Measurements from ENCODE around the gene KCNK18. TPM values are rescaled to one million over a fixed set of nuclear protein-coding genes. Genes with fewer than 3 reads are reported as not detected.

Gene KCNK18
- total and polyA plus RNA-seq, 9 donors, result not detected

GRCh38 chr10:117163061-117163953, 34.0 kb upstream of the KCNK18 start:
- 3 to 4% (median 3%) methylated on average over 77 to 82 of the region's 82 CpGs for WGBS, 3 donors
- no peak for DNase-seq
- no peak for TF ChIP-seq EP300 (IDR thresholded peaks at IDR 0.05)
- no peak for TF ChIP-seq CTCF (IDR thresholded peaks at IDR 0.05)
- no peak for TF ChIP-seq POLR2A (IDR thresholded peaks at IDR 0.05)
- Histone ChIP-seq H3K4me1 (ENCODE audit: insufficient read depth) (peaks cover 4% of the 10 kb centered on the region), H3K27ac (no peak overlapping the region), H3K9me3 (no peaks in the 10 kb centered on the region), H3K4me3 (no peak overlapping the region), H3K36me3 (no peaks in the 10 kb centered on the region), H3K27me3 (peaks cover 8% of the 10 kb centered on the region)
- intact Hi-C loops (cut with DNase I), result no loop called here

GRCh38 chr10:117163954-117164548, 33.2 kb upstream of the KCNK18 start:
- Histone ChIP-seq H3K4me1 (ENCODE audit: insufficient read depth) (peaks cover 6% of the 10 kb centered on the region), H3K4me3 (no peak overlapping the region), H3K36me3 (no peaks in the 10 kb centered on the region), H3K27ac (no peak overlapping the region), H3K9me3 (no peaks in the 10 kb centered on the region), H3K27me3 (peaks cover 8% of the 10 kb centered on the region)
- intact Hi-C loops (cut with DNase I), result no loop called here
- no peak for TF ChIP-seq CTCF (IDR thresholded peaks at IDR 0.05)
- TF ChIP-seq EP300 (IDR thresholded peaks at IDR 0.05), result no peak
- DNase-seq, result no peak
- 25 to 33% (median 26%) methylated on average over 16 of the region's 16 CpGs for WGBS, 3 donors

- 4 to 5% (median 4%) methylated on average over 32 of the region's 32 CpGs for WGBS, 3 donors
- H3K4me3 ChIP-seq, result peak overlapping the region; percentile 6
- DNase-seq, result no peak
- H3K27me3 ChIP-seq, result peaks cover 8% of the 10 kb centered on the region
- no peaks in the 10 kb centered on the region for H3K9me3 ChIP-seq
- H3K36me3 ChIP-seq, result no peaks in the 10 kb centered on the region
- H3K27ac ChIP-seq, result no peak overlapping the region
- peaks cover 6% of the 10 kb centered on the region for H3K4me1 ChIP-seq (ENCODE audit: insufficient read depth)
- intact Hi-C loops (cut with DNase I), result no loop called here
- TF ChIP-seq EP300 (IDR thresholded peaks at IDR 0.05), result no peak
- TF ChIP-seq CTCF (IDR thresholded peaks at IDR 0.05), result no peak
- no peak for TF ChIP-seq POLR2A (IDR thresholded peaks at IDR 0.05)
Measured at GRCh38 chr10:117164592-117165537, 32.4 kb upstream of the KCNK18 start.
